Measurements from ENCODE around the gene LUZP2.

GRCh38 chr11:24828938-24829605, 332.2 kb downstream of the LUZP2 start:
- TF ChIP-seq, protein P1, sequence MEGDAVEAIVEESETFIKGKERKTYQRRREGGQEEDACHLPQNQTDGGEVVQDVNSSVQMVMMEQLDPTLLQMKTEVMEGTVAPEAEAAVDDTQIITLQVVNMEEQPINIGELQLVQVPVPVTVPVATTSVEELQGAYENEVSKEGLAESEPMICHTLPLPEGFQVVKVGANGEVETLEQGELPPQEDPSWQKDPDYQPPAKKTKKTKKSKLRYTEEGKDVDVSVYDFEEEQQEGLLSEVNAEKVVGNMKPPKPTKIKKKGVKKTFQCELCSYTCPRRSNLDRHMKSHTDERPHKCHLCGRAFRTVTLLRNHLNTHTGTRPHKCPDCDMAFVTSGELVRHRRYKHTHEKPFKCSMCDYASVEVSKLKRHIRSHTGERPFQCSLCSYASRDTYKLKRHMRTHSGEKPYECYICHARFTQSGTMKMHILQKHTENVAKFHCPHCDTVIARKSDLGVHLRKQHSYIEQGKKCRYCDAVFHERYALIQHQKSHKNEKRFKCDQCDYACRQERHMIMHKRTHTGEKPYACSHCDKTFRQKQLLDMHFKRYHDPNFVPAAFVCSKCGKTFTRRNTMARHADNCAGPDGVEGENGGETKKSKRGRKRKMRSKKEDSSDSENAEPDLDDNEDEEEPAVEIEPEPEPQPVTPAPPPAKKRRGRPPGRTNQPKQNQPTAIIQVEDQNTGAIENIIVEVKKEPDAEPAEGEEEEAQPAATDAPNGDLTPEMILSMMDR (IDR thresholded peaks at IDR 0.05; ENCODE audit: low read depth, low read length, missing input control), result no peak
- no peak for TF ChIP-seq ZBTB33 (IDR thresholded peaks at IDR 0.05)
- TF ChIP-seq TAF1 (conservative IDR thresholded peaks at IDR 0.05), result no peak

Measured in liver (tissue), 3 donors.